SH-SY5Y (cell line): ENCODE data around the gene SLC25A13.

Source experiments
- GATA2 ChIP-seq: IDR thresholded peaks from 2 replicates; pipeline ENCODE4 v1.6.1; 2011; ENCODE audit warnings: mild to moderate bottlenecking, low read depth, low read length
- GATA3 ChIP-seq: IDR thresholded peaks from 2 replicates; pipeline ENCODE4 v1.6.1; 2011; ENCODE audit warnings: low read depth, mild to moderate bottlenecking, low read length, moderate library complexity

GRCh38 chr7:96089511-96089910 lies 232.4 kb downstream of the SLC25A13 start:
- TF ChIP-seq GATA2 (no peak), GATA3 (no peak)
